Right lobe of liver (tissue), 6 donors: Measurements from ENCODE around the gene PLEKHM1. TPM values are rescaled to one million over a fixed set of nuclear protein-coding genes. Genes with fewer than 3 reads are reported as not detected.

Source experiments
- ATAC-seq, 4 donors: fragments of 200-7000 bp; cut with Tn5 transposase; one replicate each; pipeline ENCODE4 v1.9.1; 2020; ENCODE audit warnings: mild to moderate bottlenecking in 4 of 4, moderate library complexity in 4 of 4
- DNase-seq, 3 donors: peaks; one replicate each; pipeline ENCODE4 v3.0.0-alpha.2; 2020
- H3K27ac ChIP-seq, 3 donors: fragments of 200-600 bp; one replicate each; pipeline ENCODE4 v1.8.0; 2022
- H3K27me3 ChIP-seq, 2 donors: fragments of 200-600 bp; one replicate each; pipeline ENCODE4 v1.8.0; 2022
- H3K36me3 ChIP-seq, 4 donors: fragments of 200-600 bp; sonication (generic) in 1 of 4; one replicate each; pipeline versions ENCODE4 v1.5.1 to v1.8.0; 2017 to 2022; ENCODE audit warnings: control low read depth in 1 of 4
- H3K4me1 ChIP-seq, 4 donors: fragments of 200-600 bp; sonication (generic) in 1 of 4; one replicate each; pipeline versions ENCODE4 v1.5.1 to v1.8.0; 2017 to 2022; ENCODE audit warnings: control low read depth in 1 of 4
- H3K4me3 ChIP-seq, 3 donors: fragments of 200-600 bp; one replicate each; pipeline ENCODE4 v1.8.0; 2022
- H3K9me3 ChIP-seq, 4 donors: fragments of 200-600 bp; sonication (generic) in 1 of 4; one replicate each; pipeline versions ENCODE4 v1.5.1 to v1.8.0; 2017 to 2022; ENCODE audit warnings: control low read depth in 1 of 4
- POLR2A ChIP-seq: fragments of 450-650 bp; IDR thresholded peaks from one replicate; pipeline ENCODE4 v1.6.1; 2017; ENCODE audit warnings: antibody characterized with exemption, mild to moderate bottlenecking
- WGBS: methylation state at CpG from one replicate; pipeline ENCODE4 v1.1.6; 2018; ENCODE audit warnings: low coverage, low lambda C conversion rate; ENCODE audit not compliant: insufficient coverage; ENCODE audit errors: missing lambda C conversion rate; 5-methylcytosine and 5-hydroxymethylcytosine counted together
- intact Hi-C, 2 donors: fragments of 100-400 bp; cut with DNase I; formaldehyde crosslinking; loops; one replicate each; pipeline versions ENCODE4 v1.11.2 to v1.14.1; 2022
- total RNA-seq, 6 experiments: library from RNA; depleted of rRNA in 2 of 6; stranded (reverse); fragments of >200 nt in 2 of 6; fragmentation: NEBNext Ultra II Directional in 3 of 6; extraction: Animal tissue kit (Norgen Biotek cat#: 25700) in 3 of 6; gene quantifications; one replicate each; pipeline versions ENCODE4 v1.1.0 to v1.2.4, GENCODE V29; 2016 to 2023
- TF ChIP-seq, protein P1 (sequence below), 4 donors: fragments of 200-600 bp in 3 of 4; fragments of 450-650 bp in 1 of 4; IDR thresholded peaks; one replicate each; pipeline versions ENCODE4 v1.5.1 to v1.8.0; 2016 to 2022; ENCODE audit warnings: antibody characterized with exemption in 4 of 4, mild to moderate bottlenecking in 2 of 4
- donor health status: DM: no; HTN: yes; CAD: no.
- donor health status: DM: no; HTN: no; CAD: no.
- donor health status: DM: no; HTN: no; CAD: no.
- donor health status: DM: no; HTN: yes; CAD: no.
- donor health status: DM: no; HTN: yes; CAD: no.

Gene PLEKHM1
- total RNA-seq, 6 experiments from 2014 or later, result 11.9 to 27.5 (median 23.1) TPM

DNA sequence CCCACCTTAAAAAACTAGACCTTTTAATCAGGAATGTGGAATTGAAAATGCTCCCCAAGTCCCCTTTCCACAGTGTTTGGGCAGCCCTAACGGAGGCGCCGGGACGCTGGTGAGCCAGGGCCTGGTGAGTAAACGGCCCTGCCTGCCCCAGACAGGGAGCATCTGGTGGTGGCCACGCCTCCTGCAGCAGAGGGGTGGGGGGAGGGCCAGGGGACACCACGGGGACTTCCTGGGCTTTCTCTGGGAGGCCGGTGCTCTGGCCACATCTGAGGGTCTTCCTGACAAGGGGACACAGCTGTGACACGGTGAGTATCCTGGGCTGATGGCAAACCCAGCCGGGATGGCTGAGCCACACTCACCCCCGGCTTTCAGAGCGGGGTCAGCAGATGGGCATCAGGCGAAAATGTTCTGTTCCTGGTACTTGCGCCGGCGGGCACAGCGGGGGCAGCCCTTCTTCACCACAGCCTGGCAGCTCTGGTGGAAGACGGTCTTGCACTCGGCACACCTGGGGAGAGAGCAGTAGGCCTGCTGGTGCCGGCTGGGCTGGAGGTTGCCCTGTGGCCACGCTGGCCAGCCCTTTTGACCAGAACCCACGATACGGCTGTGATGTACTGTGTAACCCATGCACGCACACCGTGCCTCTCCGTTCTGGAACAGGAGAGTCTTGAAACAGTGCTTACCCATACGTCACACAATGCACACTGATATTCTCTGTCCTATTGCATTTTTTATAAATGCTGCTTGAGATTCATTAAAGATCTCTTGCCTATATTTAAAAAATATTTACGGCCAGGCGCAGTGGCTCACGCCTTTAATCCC is 52.8 kb downstream of the PLEKHM1 start:
- peak in 1 of 3 donors; percentile 48 for DNase-seq
- 95% methylated on average over 15 of the region's 30 CpGs for WGBS
- H3K27me3 ChIP-seq, result no peaks in the 10 kb centered on the region
- H3K4me1 ChIP-seq, result no peaks in the 10 kb centered on the region
- H3K9me3 ChIP-seq, result no peaks in the 10 kb centered on the region
- TF ChIP-seq POLR2A, result no peak
- TF ChIP-seq, protein P1, sequence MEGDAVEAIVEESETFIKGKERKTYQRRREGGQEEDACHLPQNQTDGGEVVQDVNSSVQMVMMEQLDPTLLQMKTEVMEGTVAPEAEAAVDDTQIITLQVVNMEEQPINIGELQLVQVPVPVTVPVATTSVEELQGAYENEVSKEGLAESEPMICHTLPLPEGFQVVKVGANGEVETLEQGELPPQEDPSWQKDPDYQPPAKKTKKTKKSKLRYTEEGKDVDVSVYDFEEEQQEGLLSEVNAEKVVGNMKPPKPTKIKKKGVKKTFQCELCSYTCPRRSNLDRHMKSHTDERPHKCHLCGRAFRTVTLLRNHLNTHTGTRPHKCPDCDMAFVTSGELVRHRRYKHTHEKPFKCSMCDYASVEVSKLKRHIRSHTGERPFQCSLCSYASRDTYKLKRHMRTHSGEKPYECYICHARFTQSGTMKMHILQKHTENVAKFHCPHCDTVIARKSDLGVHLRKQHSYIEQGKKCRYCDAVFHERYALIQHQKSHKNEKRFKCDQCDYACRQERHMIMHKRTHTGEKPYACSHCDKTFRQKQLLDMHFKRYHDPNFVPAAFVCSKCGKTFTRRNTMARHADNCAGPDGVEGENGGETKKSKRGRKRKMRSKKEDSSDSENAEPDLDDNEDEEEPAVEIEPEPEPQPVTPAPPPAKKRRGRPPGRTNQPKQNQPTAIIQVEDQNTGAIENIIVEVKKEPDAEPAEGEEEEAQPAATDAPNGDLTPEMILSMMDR (IDR thresholded peaks at IDR 0.05), result no peak
- intact Hi-C loops, result no loop called here
- no peak for ATAC-seq
- peaks cover 0 to 10% (median 0%) of the 10 kb centered on the region in 4 donors for H3K36me3 ChIP-seq
- H3K27ac ChIP-seq, result no peak overlapping the region
- no peak overlapping the region for H3K4me3 ChIP-seq

DNA sequence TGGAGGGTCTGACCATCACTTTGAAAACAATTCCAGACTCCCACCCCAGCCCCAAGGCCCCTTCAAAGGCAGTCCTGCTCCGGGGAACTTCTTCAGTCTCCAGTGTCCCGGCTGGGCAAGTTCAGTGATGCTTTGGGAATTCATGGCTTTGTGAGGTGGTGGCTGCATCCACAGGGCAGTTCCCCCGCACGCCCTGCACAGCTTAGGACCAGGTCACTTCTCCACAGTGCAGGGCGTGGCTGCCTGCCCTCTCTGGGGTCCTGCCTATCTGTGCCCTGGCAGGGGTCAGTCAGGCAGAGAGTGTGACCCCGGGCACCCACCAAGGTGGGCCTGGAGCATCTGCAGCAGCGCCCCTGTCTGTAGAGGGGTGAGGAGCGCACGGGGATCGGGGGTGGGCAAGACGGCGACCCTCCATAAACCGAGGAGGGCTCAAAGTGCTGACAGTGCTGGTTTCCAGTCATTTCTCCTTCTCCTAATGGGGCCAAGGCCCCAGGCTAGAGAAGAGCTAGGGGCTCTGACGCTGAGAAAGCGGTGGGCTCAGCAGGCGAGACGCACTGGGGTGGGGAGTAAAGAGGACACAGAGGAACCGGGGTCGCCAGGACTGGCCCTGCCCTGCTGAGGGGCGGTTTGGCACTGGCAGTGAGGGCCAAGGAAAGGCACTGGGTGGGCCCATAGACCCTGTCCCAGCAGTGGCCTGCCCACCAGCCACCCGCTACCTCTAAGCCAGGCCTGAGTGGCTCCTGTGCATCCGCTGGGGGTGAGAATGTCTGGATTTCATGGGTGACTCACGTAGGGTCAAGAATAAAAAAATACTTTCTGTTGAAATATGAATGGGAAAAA is 53.7 kb downstream of the PLEKHM1 start:
- Histone ChIP-seq H3K4me1 (peaks cover 0 to 5% (median 0%) of the 10 kb centered on the region in 4 donors), H3K36me3 (peaks cover 0 to 10% (median 0%) of the 10 kb centered on the region in 4 donors), H3K4me3 (no peak overlapping the region), H3K27me3 (no peaks in the 10 kb centered on the region), H3K27ac (no peak overlapping the region), H3K9me3 (no peaks in the 10 kb centered on the region)
- DNase-seq (peak in 1 of 3 donors; percentile 50), ATAC-seq (no peak)
- TF ChIP-seq, protein P1 (IDR thresholded peaks at IDR 0.05), result no peak
- no peak for TF ChIP-seq POLR2A
- intact Hi-C loops, result no loop called here
- WGBS, result 81% methylated on average over 3 of the region's 23 CpGs

DNA sequence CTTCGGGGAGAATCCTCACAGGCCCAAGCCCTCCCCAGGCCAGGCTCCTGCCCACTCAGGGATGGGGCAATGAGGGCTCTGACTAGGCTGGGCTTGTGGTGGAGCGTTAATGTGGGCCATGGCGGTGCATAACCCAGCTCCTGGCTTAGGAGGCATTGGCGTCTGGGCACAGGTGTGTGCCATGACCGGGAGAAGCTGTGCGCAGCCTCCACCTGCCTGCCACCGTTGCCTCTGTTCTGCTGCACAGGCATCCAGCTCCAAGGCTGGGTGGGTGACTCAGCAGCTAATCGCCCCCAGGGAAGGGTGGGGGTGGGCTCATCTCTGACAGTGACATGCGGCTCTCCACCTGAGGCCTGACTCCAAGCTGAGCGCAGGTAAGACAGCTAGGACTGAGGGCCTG is 54.4 kb downstream of the PLEKHM1 start:
- Histone ChIP-seq H3K27me3 (peaks cover 0 to 6% of the 10 kb centered on the region in 2 donors), H3K4me3 (no peak overlapping the region), H3K36me3 (peaks cover 0 to 10% (median 0%) of the 10 kb centered on the region in 4 donors), H3K27ac (no peak overlapping the region), H3K9me3 (no peaks in the 10 kb centered on the region), H3K4me1 (peaks cover 0 to 11% (median 2%) of the 10 kb centered on the region in 4 donors)
- TF ChIP-seq POLR2A, result no peak
- TF ChIP-seq, protein P1 (IDR thresholded peaks at IDR 0.05), result no peak
- DNase-seq (peak in 1 of 3 donors; percentile 41), ATAC-seq (no peak)
- 100% methylated on average over 4 of the region's 10 CpGs for WGBS
- intact Hi-C loops, result no loop called here

DNA sequence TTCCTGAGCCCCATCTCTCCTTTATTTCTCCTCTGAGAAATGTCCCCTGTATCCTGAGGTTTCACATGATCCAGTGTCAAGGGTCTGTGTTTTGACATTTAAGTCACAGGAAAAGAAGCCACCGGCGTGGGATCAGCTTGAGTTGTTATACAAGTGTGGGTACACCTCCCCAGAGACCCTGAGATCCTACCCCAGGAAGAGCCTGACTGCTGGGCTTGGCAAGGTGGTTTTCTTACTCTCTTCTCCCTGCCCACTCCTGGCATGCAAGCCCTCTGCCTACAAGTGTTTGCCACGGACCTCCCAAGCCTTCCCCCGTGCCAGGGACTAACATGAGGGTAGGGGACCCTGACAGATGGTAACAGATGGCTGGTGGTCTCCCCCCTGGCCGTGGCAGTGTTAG is 55.0 kb downstream of the PLEKHM1 start:
- no peak for ATAC-seq
- Histone ChIP-seq H3K36me3 (peaks cover 0 to 10% (median 0%) of the 10 kb centered on the region in 4 donors), H3K9me3 (no peaks in the 10 kb centered on the region), H3K27ac (no peak overlapping the region), H3K4me1 (peaks cover 0 to 16% (median 5%) of the 10 kb centered on the region in 4 donors), H3K27me3 (peaks cover 0 to 12% of the 10 kb centered on the region in 2 donors), H3K4me3 (no peak overlapping the region)
- DNase-seq, result peak in 1 of 3 donors; percentile 38
- TF ChIP-seq POLR2A, result no peak
- TF ChIP-seq, protein P1 (IDR thresholded peaks at IDR 0.05), result no peak
- WGBS, result 40% methylated on average over 1 of the region's 5 CpGs
- intact Hi-C loops, result no loop called here
